Left ventricle myocardium inferior (tissue), 1 donor: ENCODE measurements around the gene PTGR3. TPM values are rescaled to one million over a fixed set of nuclear protein-coding genes. Genes with fewer than 3 reads are reported as not detected.

ENCODE experiments used
- DNase-seq: peaks from one replicate; pipeline ENCODE4 v3.0.0-alpha.2; 2020
- H3K27ac ChIP-seq: fragments of 200-600 bp; replicated peaks from 2 replicates; pipeline ENCODE4 v1.8.0; 2021
- H3K27me3 ChIP-seq: fragments of 200-600 bp; 2 replicates; pipeline ENCODE4 v1.8.0; 2021; ENCODE audit warnings: low read depth
- H3K36me3 ChIP-seq: fragments of 200-600 bp; 2 replicates; pipeline ENCODE4 v1.8.0; 2021
- H3K4me1 ChIP-seq: fragments of 200-600 bp; 2 replicates; pipeline ENCODE4 v1.8.0; 2021
- H3K4me3 ChIP-seq: fragments of 200-600 bp; 2 replicates; pipeline ENCODE4 v1.8.0; 2021; ENCODE audit warnings: mild to moderate bottlenecking, moderate library complexity
- H3K9me3 ChIP-seq: fragments of 200-600 bp; replicated peaks from 2 replicates; pipeline ENCODE4 v1.8.0; 2021
- intact Hi-C: fragments of 100-400 bp; cut with micrococcal nuclease; formaldehyde crosslinking; loops from one replicate; pipeline ENCODE4 v1.11.0; 2022
- total RNA-seq: library from RNA; stranded (reverse); fragmentation: NEBNext Ultra II Directional; extraction: Animal tissue kit (Norgen Biotek cat#: 25700); gene quantifications from one replicate; pipeline ENCODE4 v1.2.1, GENCODE V29; 2021
- TF ChIP-seq, protein P1 (sequence below): fragments of 200-600 bp; IDR thresholded peaks from 2 replicates; pipeline ENCODE4 v1.8.0; 2021; ENCODE audit warnings: antibody characterized with exemption, mild to moderate bottlenecking, borderline replicate concordance
- donor health status: DM: no; HTN: yes; CAD: no; lungs with severe emphysema.

Gene PTGR3
- total RNA-seq, 1 donor from 2014 or later, result 77.3 TPM

GRCh38 chr18:75207310-75208154 is 1.4 kb downstream of the PTGR3 start:
- Histone ChIP-seq H3K4me1 (peaks cover 86% of the 10 kb centered on the region), H3K27me3 (no peaks in the 10 kb centered on the region), H3K4me3 (peak overlapping the region; percentile 85), H3K36me3 (no peaks in the 10 kb centered on the region), H3K27ac (peak overlapping the region; percentile 99), H3K9me3 (no peaks in the 10 kb centered on the region)
- no peak for DNase-seq
- TF ChIP-seq, protein P1, sequence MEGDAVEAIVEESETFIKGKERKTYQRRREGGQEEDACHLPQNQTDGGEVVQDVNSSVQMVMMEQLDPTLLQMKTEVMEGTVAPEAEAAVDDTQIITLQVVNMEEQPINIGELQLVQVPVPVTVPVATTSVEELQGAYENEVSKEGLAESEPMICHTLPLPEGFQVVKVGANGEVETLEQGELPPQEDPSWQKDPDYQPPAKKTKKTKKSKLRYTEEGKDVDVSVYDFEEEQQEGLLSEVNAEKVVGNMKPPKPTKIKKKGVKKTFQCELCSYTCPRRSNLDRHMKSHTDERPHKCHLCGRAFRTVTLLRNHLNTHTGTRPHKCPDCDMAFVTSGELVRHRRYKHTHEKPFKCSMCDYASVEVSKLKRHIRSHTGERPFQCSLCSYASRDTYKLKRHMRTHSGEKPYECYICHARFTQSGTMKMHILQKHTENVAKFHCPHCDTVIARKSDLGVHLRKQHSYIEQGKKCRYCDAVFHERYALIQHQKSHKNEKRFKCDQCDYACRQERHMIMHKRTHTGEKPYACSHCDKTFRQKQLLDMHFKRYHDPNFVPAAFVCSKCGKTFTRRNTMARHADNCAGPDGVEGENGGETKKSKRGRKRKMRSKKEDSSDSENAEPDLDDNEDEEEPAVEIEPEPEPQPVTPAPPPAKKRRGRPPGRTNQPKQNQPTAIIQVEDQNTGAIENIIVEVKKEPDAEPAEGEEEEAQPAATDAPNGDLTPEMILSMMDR, result no peak
- intact Hi-C loops, result no loop called here

DNA sequence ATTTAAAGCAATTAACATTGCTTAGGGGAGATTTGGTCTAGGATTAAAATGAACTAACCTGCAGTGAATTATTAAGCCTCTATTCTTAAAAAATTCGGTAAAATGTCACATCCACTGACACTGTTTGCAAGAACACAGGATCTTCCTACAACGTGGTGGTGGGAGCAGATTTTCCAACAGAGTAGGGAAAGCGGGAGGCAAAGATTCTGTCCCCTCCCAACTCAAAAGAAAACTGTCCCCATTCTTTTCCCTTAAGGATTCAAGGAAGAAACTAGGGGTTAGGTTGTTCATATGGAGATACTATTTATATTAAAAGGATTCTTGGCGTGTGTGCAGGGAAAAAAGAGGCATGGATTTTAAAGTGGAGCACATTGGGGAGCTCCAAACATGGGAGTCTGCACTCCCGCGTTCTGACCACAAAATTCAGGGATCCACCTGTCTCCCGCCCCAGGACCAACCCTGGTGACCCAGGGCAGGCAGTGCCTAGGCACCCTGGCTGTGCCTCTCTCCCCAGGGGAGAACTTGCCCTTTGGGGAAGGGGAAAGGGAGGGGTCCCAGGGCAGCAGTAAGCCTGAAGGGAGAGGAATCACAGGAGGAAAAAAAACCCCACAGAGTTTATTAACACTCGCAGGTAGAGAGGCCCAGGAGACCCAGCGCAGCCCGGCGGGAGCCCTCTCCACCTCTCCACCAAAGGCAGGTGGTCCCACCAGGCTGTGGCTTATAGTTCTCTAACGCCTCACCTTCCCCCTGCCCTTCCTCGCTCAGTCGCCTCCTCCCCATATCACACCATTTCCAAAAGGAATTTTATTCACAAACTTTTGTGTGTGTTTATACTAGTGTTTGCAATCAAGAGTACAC is 2.3 kb downstream of the PTGR3 start:
- TF ChIP-seq, protein P1, result no peak
- Histone ChIP-seq H3K36me3 (peaks cover 5% of the 10 kb centered on the region), H3K4me1 (peaks cover 87% of the 10 kb centered on the region), H3K27ac (peak overlapping the region; percentile 99), H3K27me3 (no peaks in the 10 kb centered on the region), H3K9me3 (no peaks in the 10 kb centered on the region), H3K4me3 (peak overlapping the region; percentile 85)
- intact Hi-C loops, result no loop called here
- no peak for DNase-seq

DNA sequence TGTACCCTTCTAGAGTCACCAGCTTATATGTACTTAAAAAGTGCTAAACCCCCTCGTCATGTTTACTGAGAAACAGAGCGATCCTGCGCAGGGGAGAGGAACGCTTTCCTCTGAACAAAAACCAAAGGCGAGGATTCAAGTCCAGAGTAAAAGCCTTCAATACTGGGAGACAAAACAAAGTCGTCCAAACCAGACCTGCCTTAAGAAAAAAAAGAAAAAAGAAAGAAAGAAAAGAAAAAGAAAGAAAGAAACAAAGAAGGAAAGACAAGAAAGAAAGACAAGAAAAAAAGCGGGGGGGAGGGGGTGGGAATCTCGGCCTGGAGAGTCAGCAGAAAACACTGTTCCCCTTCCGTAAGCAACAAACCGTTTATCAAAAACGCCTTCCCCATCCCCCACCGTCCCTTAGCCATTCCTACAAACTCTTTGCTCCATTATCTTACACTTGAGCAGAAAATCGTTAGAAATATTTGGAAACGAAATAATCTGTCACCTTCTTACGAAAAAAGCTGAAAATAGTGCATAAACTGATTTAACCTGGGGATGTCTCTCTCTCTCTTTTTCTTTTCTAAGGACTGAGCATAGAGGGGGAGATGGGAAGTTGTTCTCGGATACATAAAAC is 3.3 kb downstream of the PTGR3 start:
- Histone ChIP-seq H3K36me3 (peaks cover 10% of the 10 kb centered on the region), H3K9me3 (no peaks in the 10 kb centered on the region), H3K27me3 (no peaks in the 10 kb centered on the region), H3K27ac (peak overlapping the region; percentile 99), H3K4me1 (peaks cover 87% of the 10 kb centered on the region), H3K4me3 (peak overlapping the region; percentile 85)
- intact Hi-C loops, result no loop called here
- no peak for DNase-seq
- TF ChIP-seq, protein P1, result no peak

DNA sequence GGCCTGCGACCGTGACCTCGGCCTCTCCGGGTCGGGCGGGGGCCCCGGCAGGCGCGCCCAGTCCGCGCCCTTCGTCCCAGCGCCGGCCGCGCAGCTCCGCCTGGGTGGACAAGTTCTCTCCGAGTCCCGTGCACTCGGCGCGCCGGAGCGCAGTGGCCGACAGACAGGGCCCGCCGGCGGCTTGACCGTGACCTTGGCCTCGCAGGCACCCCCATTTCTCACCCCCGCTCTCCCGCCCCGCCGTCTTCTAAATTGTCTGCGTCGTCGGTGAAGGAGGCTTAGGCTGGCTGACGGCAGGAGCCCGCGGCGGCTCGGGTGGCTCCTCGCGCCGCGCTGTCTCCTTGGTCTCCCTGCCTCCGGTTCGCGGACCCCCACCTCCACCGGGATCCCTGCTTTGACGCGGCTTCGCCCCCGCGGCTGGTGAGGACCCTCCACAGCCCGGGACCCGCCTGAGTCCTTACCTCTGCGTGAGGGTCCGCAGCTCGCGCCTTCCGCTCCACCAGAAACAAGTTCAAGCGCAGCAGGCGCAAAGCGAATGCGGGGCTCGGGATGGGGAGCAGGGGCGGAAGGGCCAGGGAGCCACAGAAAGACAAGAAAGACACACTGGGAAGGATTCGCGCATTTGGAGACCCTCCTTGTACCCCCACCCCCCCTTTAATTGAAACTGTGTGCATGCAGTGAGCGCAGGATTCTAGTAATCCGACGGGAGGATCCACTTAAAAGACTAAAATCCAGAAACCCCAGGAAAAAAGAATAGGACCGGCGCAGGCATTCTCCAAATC is 4.0 kb downstream of the PTGR3 start:
- peak; percentile 50 for DNase-seq
- Histone ChIP-seq H3K4me1 (peaks cover 81% of the 10 kb centered on the region), H3K27ac (peak overlapping the region; percentile 99), H3K9me3 (no peaks in the 10 kb centered on the region), H3K4me3 (peak overlapping the region; percentile 85), H3K36me3 (peaks cover 16% of the 10 kb centered on the region), H3K27me3 (no peaks in the 10 kb centered on the region)
- intact Hi-C loops, result no loop called here
- TF ChIP-seq, protein P1, result no peak
